CD4-positive, alpha-beta T cell treated with Interleukin-15 for 4 hours (primary cell): ENCODE results near the gene VCX2.
"Not testable (repeated sequence)": the region's sequence is repeated elsewhere in the genome, so short reads cannot be mapped to it uniquely, and the experiment has no call there.

ENCODE experiments used
- DNase-seq: peaks from one replicate; pipeline ENCODE4 v3.0.0-alpha.2; 2020; ENCODE audit warnings: low spot score

VCX2 gene

DNA sequence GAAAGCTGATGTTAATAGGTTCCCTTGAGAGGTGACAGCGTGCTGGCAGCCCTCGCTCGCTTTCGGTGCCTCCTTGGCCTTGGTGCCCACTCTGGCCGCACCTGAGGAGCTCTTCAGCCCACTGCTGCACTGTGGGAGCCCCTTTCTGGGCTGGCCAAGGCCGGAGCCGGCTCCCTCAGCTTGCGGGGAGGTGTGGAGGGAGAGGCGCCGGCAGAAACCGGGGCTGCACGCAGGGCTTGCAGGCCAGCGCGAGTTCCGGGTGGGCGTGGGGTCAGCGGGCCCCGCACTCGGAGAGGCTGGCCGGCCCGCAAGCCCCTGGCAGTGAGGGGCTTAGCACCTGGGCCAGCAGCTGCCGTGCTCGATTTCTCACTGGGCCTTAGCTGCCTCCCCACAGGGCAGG lies 49.7 kb downstream of the VCX2 start:
- not testable (repeated sequence) for DNase-seq
